ENCODE data around the gene PRKRA. TPM values are rescaled to one million over a fixed set of nuclear protein-coding genes. Genes with fewer than 3 reads are reported as not detected.

Gene PRKRA
- total and polyA plus RNA-seq, 2 of the 8 experiments (the other 6 are each of a cell fraction or from before 2014, with no cell fraction given), result 25.4 to 60.4 TPM

- H4K5ac ChIP-seq (ENCODE audit: insufficient read length, low read depth, low read length), result no peak overlapping the region
- H3K36me3 ChIP-seq (ENCODE audit: control insufficient read depth in 2 of 4, insufficient read depth in 4 of 4, low read length in 3 of 4), result no peaks in the 10 kb centered on the region
- no peaks in the 10 kb centered on the region for H3K9me3 ChIP-seq (ENCODE audit: insufficient read depth in 2 of 2, low read depth in 1 of 2, low read length in 1 of 2)
- H4K20me1 ChIP-seq (replicated peaks in 1 of 2; ENCODE audit: control insufficient read depth in 1 of 2, insufficient read depth in 2 of 2, low read length in 2 of 2), result peaks cover 2 to 3% of the 10 kb centered on the region in 2 experiments
- H2BK12ac ChIP-seq (ENCODE audit: low read depth, low read length), result no peak overlapping the region
- H3K4me3 ChIP-seq (ENCODE audit: extremely low read depth in 1 of 4, insufficient read depth in 2 of 4, low read depth in 3 of 4, low read length in 4 of 4), result no peak overlapping the region
- H2AFZ ChIP-seq (ENCODE audit: low read length), result no peak overlapping the region
- H3K23me2 ChIP-seq (ENCODE audit: low read depth, low read length), result peaks cover 6% of the 10 kb centered on the region; the same call in 1 of the 2 replicates
- H3K79me1 ChIP-seq (ENCODE audit: low read depth, low read length), result peaks cover 2% of the 10 kb centered on the region; the same call in 1 of the 2 replicates
- peak overlapping the region in 1 of 4 experiments; percentile 34; a peak in 1 of 7 replicates for H3K9ac ChIP-seq (replicated peaks in 1 of 4; ENCODE audit: extremely low read depth in 1 of 4, low read depth in 3 of 4, low read length in 3 of 4)
- FAIRE-seq, result no peak
- TF ChIP-seq RNF2 (IDR thresholded peaks at IDR 0.05; ENCODE audit: borderline replicate concordance, low read depth, low read length, missing control alignments, poor library complexity, severe bottlenecking) (no peak), ATF2 (IDR thresholded peaks at IDR 0.05; ENCODE audit: low read length) (no peak), ATF3 (IDR thresholded peaks at IDR 0.05; ENCODE audit: insufficient read depth, low read depth, low read length) (no peak), SUZ12 (IDR thresholded peaks at IDR 0.05; ENCODE audit: low read length) (no peak), SRF (IDR thresholded peaks at IDR 0.05; ENCODE audit: low read depth, low read length) (no peak), POLR2A (IDR thresholded peaks at IDR 0.05; ENCODE audit: control extremely low read depth in 1 of 2, low read depth in 2 of 2, low read length in 2 of 2) (no peak), TBP (IDR thresholded peaks at IDR 0.05; ENCODE audit: low read depth, low read length) (no peak), NRF1 (IDR thresholded peaks at IDR 0.05; ENCODE audit: low read depth, low read length) (no peak), HDAC6 (IDR thresholded peaks at IDR 0.05; ENCODE audit: low read depth, low read length) (no peak), SP4 (IDR thresholded peaks at IDR 0.05; ENCODE audit: low read length) (no peak)
- no peak overlapping the region for H3K4ac ChIP-seq (replicated peaks; ENCODE audit: insufficient read length, low read depth, low read length)
- H2BK5ac ChIP-seq (ENCODE audit: low read depth, low read length), result no peak overlapping the region
- DNase-seq (ENCODE audit: low read depth in 1 of 2, low spot score in 2 of 2), result no peak
- ChIA-PET POLR2A (ENCODE audit: partially characterized antibody) (no interaction called here), CTCF (ENCODE audit: partially characterized antibody) (no interaction called here)
- no peak overlapping the region for H4K91ac ChIP-seq (replicated peaks; ENCODE audit: insufficient read length, low read length)
- H4K8ac ChIP-seq (ENCODE audit: extremely low read depth, insufficient read depth, low read length), result no peak overlapping the region
- no peak overlapping the region for H2AK5ac ChIP-seq (ENCODE audit: low read depth, low read length)
- peaks cover 0 to 12% (median 4%) of the 10 kb centered on the region in 4 experiments; a peak in 3 of 7 replicates for H3K4me1 ChIP-seq (replicated peaks in 1 of 4; ENCODE audit: control insufficient read depth in 3 of 4, insufficient read depth in 4 of 4, low read length in 3 of 4)
- no peak overlapping the region for H3K14ac ChIP-seq (ENCODE audit: insufficient read length)
- no peak overlapping the region for H2BK120ac ChIP-seq (replicated peaks; ENCODE audit: low read depth, low read length)
- no peak overlapping the region for H3K18ac ChIP-seq (ENCODE audit: extremely low read depth, low read length)
- no peaks in the 10 kb centered on the region; a peak in 2 of 7 replicates for H3K27me3 ChIP-seq (replicated peaks in 1 of 4; ENCODE audit: control insufficient read depth in 3 of 4, extremely low read depth in 1 of 4, insufficient read depth in 3 of 4, low read length in 3 of 4)
- peaks cover 0 to 33% of the 10 kb centered on the region in 2 experiments; a peak in 2 of 4 replicates for H3K79me2 ChIP-seq (ENCODE audit: control insufficient read depth in 1 of 2, insufficient read depth in 2 of 2, low read length in 2 of 2)
- no peak overlapping the region for H3K27ac ChIP-seq (ENCODE audit: low read depth, low read length)
- no peak overlapping the region for H3K23ac ChIP-seq (ENCODE audit: insufficient read length)
- H2BK20ac ChIP-seq (ENCODE audit: low read length), result no peak overlapping the region
- no peak overlapping the region for H3K56ac ChIP-seq (replicated peaks; ENCODE audit: insufficient read length, low read depth, low read length)
- H2BK15ac ChIP-seq (ENCODE audit: low read length), result no peak overlapping the region
- H3K4me2 ChIP-seq (ENCODE audit: insufficient read depth in 1 of 2, low read depth in 2 of 2, low read length in 2 of 2), result no peak overlapping the region
- 88% methylated on average over 6 of the region's 6 CpGs; no CpG with 5 or more reads in 1 of the 2 experiments for WGBS, 2 experiments (ENCODE audit: extremely low coverage in 1 of 2, insufficient coverage in 1 of 2, insufficient read length in 1 of 2, insufficient replicate concordance in 2 of 2, low coverage in 1 of 2, low lambda C conversion rate in 2 of 2, missing lambda C conversion rate in 1 of 2)
Observed at GRCh38 chr2:178484245-178485041, 33.5 kb upstream of the PRKRA start.

All from H1 (cell line).